HepG2 (cell line): Measurements from ENCODE around the gene MXRA8. TPM values are rescaled to one million over a fixed set of nuclear protein-coding genes. Genes with fewer than 3 reads are reported as not detected.

Experiments used
- ATAC-seq: fragments of 200-7000 bp; cut with Tn5 transposase; 3 replicates; pipeline ENCODE4 v1.9.1; 2020; ENCODE audit warnings: mild to moderate bottlenecking, moderate library complexity
- BruUV-seq: library from RNA; stranded (reverse); fragments of 400-500 nt; replicated peaks from 2 replicates; lab custom pipeline; 2021; lab: Mats Ljungman, UMichigan
- CTCF ChIA-PET: fragments of 300-600 bp; formaldehyde crosslinking; extraction: SDS; loops from one replicate; lab custom pipeline; 2021; ENCODE audit warnings: low total read pairs, inconsistent platforms, low intra/inter-chr PET ratio; lab: Yijun Ruan, JAX
- POLR2A ChIA-PET: fragments of 350-600 bp; sonication (Branson Sonifier 250); formaldehyde crosslinking; loops from one replicate; lab custom pipeline; 2020; ENCODE audit warnings: antibody characterized with exemption, inconsistent platforms; lab: Yijun Ruan, JAX
- DNase-seq: peaks from one replicate; pipeline ENCODE4 v3.0.0-alpha.2; 2015; ENCODE audit warnings: low spot score
- FAIRE-seq: peaks from 3 replicates; lab custom pipeline; 2011; peaks lifted over from hg19 to GRCh38; lab: Jason Lieb, UNC
- H2AFZ ChIP-seq: one replicate; pipeline ENCODE4 v1.6.1; 2011; ENCODE audit warnings: low read length, inconsistent platforms
- H3K27ac ChIP-seq: fragments of 300-600 bp; 3 replicates; pipeline ENCODE4 v1.8.0; 2011; ENCODE audit warnings: mixed run types, mild to moderate bottlenecking, mixed read lengths, low read length, inconsistent platforms; ENCODE audit not compliant: insufficient read depth; ENCODE audit errors: extremely low read length
- H3K27me3 ChIP-seq, 2 experiments: fragments of 200-600 bp in 1 of 2; 2 replicates in 1 of 2; 3 replicates in 1 of 2; pipeline versions ENCODE4 v1.6.0 to v1.8.0; 2011; ENCODE audit warnings: low read length in 2 of 2, mild to moderate bottlenecking in 2 of 2, moderate library complexity in 2 of 2, inconsistent platforms in 1 of 2; ENCODE audit not compliant: insufficient read depth in 2 of 2, control insufficient read depth in 1 of 2
- H3K36me3 ChIP-seq, 2 experiments: fragments of 200-600 bp in 1 of 2; replicated peaks in 1 of 2; 2 replicates in 1 of 2; 3 replicates in 1 of 2; pipeline versions ENCODE4 v1.5.1 to v1.8.0; 2011; ENCODE audit warnings: low read length in 2 of 2, inconsistent platforms in 1 of 2; ENCODE audit not compliant: insufficient read depth in 2 of 2, control insufficient read depth in 1 of 2
- H3K4me1 ChIP-seq: 2 replicates; pipeline ENCODE4 v1.5.1; 2012; ENCODE audit warnings: low read length, inconsistent platforms; ENCODE audit not compliant: insufficient read depth
- H3K4me2 ChIP-seq: 2 replicates; pipeline ENCODE4 v1.6.0; 2011; ENCODE audit warnings: low read depth, low read length, inconsistent platforms
- H3K4me3 ChIP-seq, 3 experiments: fragments of 200-600 bp in 1 of 3; sonication (generic), shearing (Covaris generic) in 1 of 3; replicated peaks in 1 of 3; 2 replicates each; pipeline ENCODE4 v1.5.1; 2011 to 2016; ENCODE audit warnings: low read length in 3 of 3, inconsistent platforms in 2 of 3, low read depth in 2 of 3, mild to moderate bottlenecking in 2 of 3, control low read depth in 1 of 3, mixed read lengths in 1 of 3; ENCODE audit not compliant: insufficient read depth in 1 of 3
- H3K79me2 ChIP-seq: one replicate; pipeline ENCODE4 v1.6.1; 2011; ENCODE audit warnings: low read length, inconsistent platforms; ENCODE audit not compliant: insufficient read depth
- H3K9ac ChIP-seq: 2 replicates; pipeline ENCODE4 v1.6.0; 2011; ENCODE audit warnings: mild to moderate bottlenecking, low read depth, low read length, inconsistent platforms; ENCODE audit not compliant: insufficient read depth
- H3K9me3 ChIP-seq: 2 replicates; pipeline ENCODE4 v1.5.1; 2012; ENCODE audit warnings: mild to moderate bottlenecking, low read length
- H4K20me1 ChIP-seq: 2 replicates; pipeline ENCODE4 v1.6.0; 2011; ENCODE audit warnings: inconsistent platforms, mild to moderate bottlenecking, low read length, moderate library complexity; ENCODE audit not compliant: insufficient read depth
- CERS6 ChIP-seq: sonication (generic); formaldehyde crosslinking; IDR thresholded peaks from 2 replicates; pipeline ENCODE4 v1.5.0; 2020; ENCODE audit warnings: missing genetic modification reagents
- CHCHD3 ChIP-seq: sonication (generic); formaldehyde crosslinking; IDR thresholded peaks from 2 replicates; pipeline ENCODE4 v1.8.0; 2022; ENCODE audit warnings: mild to moderate bottlenecking, missing genetic modification reagents, moderate library complexity
- HOXA7 ChIP-seq: sonication (generic); formaldehyde crosslinking; IDR thresholded peaks from 2 replicates; pipeline ENCODE4 v1.8.1; 2022; ENCODE audit warnings: mild to moderate bottlenecking, missing genetic modification reagents, moderate library complexity
- KDM1A ChIP-seq: IDR thresholded peaks from 2 replicates; pipeline ENCODE4 v1.6.1; 2016; ENCODE audit warnings: missing compliant biosample characterization
- NFIC ChIP-seq: IDR thresholded peaks from 2 replicates; pipeline ENCODE4 v1.6.1; 2012; ENCODE audit warnings: mild to moderate bottlenecking, low read length, inconsistent platforms
- PRPF4 ChIP-seq: fragments of 200-400 bp; formaldehyde crosslinking; IDR thresholded peaks from 2 replicates; pipeline ENCODE4 v1.6.1; 2016; ENCODE audit warnings: low read length, low read depth; ENCODE audit not compliant: poor library complexity, severe bottlenecking
- RBFOX2 ChIP-seq: fragments of 200-400 bp; formaldehyde crosslinking; IDR thresholded peaks from 2 replicates; pipeline ENCODE4 v1.6.1; 2017; ENCODE audit warnings: low read depth, mild to moderate bottlenecking, low read length
- ZBTB43 ChIP-seq: sonication (generic); formaldehyde crosslinking; conservative IDR thresholded peaks from 2 replicates; pipeline ENCODE4 v1.4.0; 2020; ENCODE audit warnings: missing genetic modification reagents
- ZEB1 ChIP-seq: IDR thresholded peaks from 2 replicates; pipeline ENCODE4 v1.6.1; 2012; ENCODE audit warnings: mild to moderate bottlenecking, low read depth, inconsistent platforms; ENCODE audit not compliant: insufficient replicate concordance
- WGBS: methylation state at CpG from one replicate; pipeline ENCODE4 v1.1.6; 2017; ENCODE audit warnings: low lambda C conversion rate; 5-methylcytosine and 5-hydroxymethylcytosine counted together
- in situ Hi-C: cut with HindIII; loops from 2 replicates; pipeline ENCODE4 v1.10.0; 2017; ENCODE audit warnings: low pct_unique_long_range_greater_than_20kb; ENCODE audit not compliant: extremely low pct_ligation_motif_present
- intact Hi-C: fragments of 100-400 bp; cut with micrococcal nuclease; formaldehyde crosslinking; loops from one replicate; pipeline ENCODE4 v1.10.0; 2022; ENCODE audit not compliant: unreplicated experiment
- polyA plus RNA-seq, 8 experiments: library from polyadenylated mRNA; depleted of rRNA in 3 of 8; stranded (reverse) in 7 of 8; unstranded in 1 of 8; fragments of >200 nt; fragmentation: Illumina TruSeq in 4 of 8; extraction: Trizol in 4 of 8; gene quantifications; 2 replicates each; pipeline versions ENCODE4 v1.2.1 to v1.2.3, GENCODE V29; 2011 to 2016; ENCODE audit warnings: low read depth in 4 of 8, missing spikeins in 1 of 8, mixed read lengths in 1 of 8; ENCODE audit not compliant: insufficient read depth in 1 of 8
- total RNA-seq, 5 experiments: library from RNA; depleted of rRNA; stranded (reverse); fragments of >200 nt; fragmentation: Illumina TruSeq; extraction: Trizol; gene quantifications; 2 replicates each; pipeline ENCODE4 v1.2.3, GENCODE V29; 2016; ENCODE audit warnings: low read depth in 1 of 5

MXRA8 gene
- total and polyA plus RNA-seq, 2 of the 13 experiments (the other 11 are each of a cell fraction or from before 2014, with no cell fraction given): 19.8 to 44.8 TPM

GRCh38 chr1:1397839-1398523 lies 39.6 kb upstream of the MXRA8 start (continued):
- no peak for TF ChIP-seq CERS6 (CRISPR knock-in tag)

- H3K27me3 ChIP-seq: no peaks in the 10 kb centered on the region
- H3K79me2 ChIP-seq: peaks cover 44% of the 10 kb centered on the region
- H2AFZ ChIP-seq: no peak overlapping the region
- CTCF ChIA-PET: no interaction called here
- H3K4me2 ChIP-seq: no peak overlapping the region
- H3K9me3 ChIP-seq: no peaks in the 10 kb centered on the region
- H3K4me1 ChIP-seq: peaks cover 17% of the 10 kb centered on the region
- in situ Hi-C loops (no loop called here), intact Hi-C loops (no loop called here)
- POLR2A ChIA-PET: interaction anchor here (0.7 to 2.1 kb wide), 3 partner anchors 8 to 13 kb away, joined by 3 to 4 read pairs (median 3); no protein-coding TSS in a partner anchor
- no peak overlapping the region for H3K27ac ChIP-seq
- no peak overlapping the region for H3K9ac ChIP-seq
- TF ChIP-seq PRPF4: no peak
- 0 out of 2 replicates have a peak, but pooled peaks have one; percentile 45 for TF ChIP-seq RBFOX2
- H3K4me3 ChIP-seq: no peak overlapping the region
- no peak for FAIRE-seq
- no TSS peak for BruUV-seq
- 96% methylated on average over 11 of the region's 11 CpGs for WGBS
- H4K20me1 ChIP-seq: peaks cover 3% of the 10 kb centered on the region; the same call in 1 of the 2 replicates
- DNase-seq: no peak
- peaks cover 28 to 67% of the 10 kb centered on the region in 2 experiments for H3K36me3 ChIP-seq
- no peak for ATAC-seq
These were observed 36.8 kb upstream of the MXRA8 start for GRCh38 chr1:1395166-1395565.

GRCh38 chr1:1394116-1394515 lies 35.8 kb upstream of the MXRA8 start:
- FAIRE-seq: no peak

More at GRCh38 chr1:1394116-1394515, 35.8 kb upstream of the MXRA8 start:
- CTCF ChIA-PET: no interaction called here
- Histone ChIP-seq H3K27me3 (no peaks in the 10 kb centered on the region), H3K4me2 (no peak overlapping the region), H3K36me3 (peaks cover 34 to 78% of the 10 kb centered on the region in 2 experiments), H2AFZ (no peak overlapping the region), H4K20me1 (peaks cover 3% of the 10 kb centered on the region; the same call in 1 of the 2 replicates), H3K9me3 (no peaks in the 10 kb centered on the region), H3K4me3 (no peak overlapping the region), H3K27ac (no peak overlapping the region), H3K4me1 (peaks cover 16% of the 10 kb centered on the region), H3K9ac (no peak overlapping the region), H3K79me2 (peaks cover 36% of the 10 kb centered on the region)
- in situ Hi-C loops (no loop called here), intact Hi-C loops (no loop called here)
- no TSS peak for BruUV-seq
- DNase-seq (no peak), ATAC-seq (no peak)
- POLR2A ChIA-PET: no interaction called here
- over 99% methylated on average over 7 of the region's 7 CpGs for whole genome bisulfite sequencing
- no peak for TF ChIP-seq NFIC
- no peak for TF ChIP-seq ZBTB43 (CRISPR knock-in tag)
- no peak for TF ChIP-seq ZEB1
- TF ChIP-seq CHCHD3: no peak
- no peak for TF ChIP-seq HOXA7 (CRISPR knock-in tag)
- TF ChIP-seq KDM1A (CRISPR knock-in tag): no peak
